Stimulated activated CD4-positive, alpha-beta T cell treated with anti-CD3 and anti-CD28 coated beads, Interleukin-4, amount 100 ng/mL, for 48 hours (primary cell): ENCODE results near the gene HSPBAP1.
"Not testable (repeated sequence)": the region's sequence is repeated elsewhere in the genome, so short reads cannot be mapped to it uniquely, and the experiment has no call there.

ENCODE experiments used
- DNase-seq, 2 donors: peaks; one replicate each; pipeline ENCODE4 v3.0.0-alpha.2; 2020; ENCODE audit warnings: low read depth in 2 of 2

HSPBAP1 gene

GRCh38 chr3:122739172-122739571 lies 54.5 kb downstream of the HSPBAP1 start:
- no peak for DNase-seq

- DNase-seq, result not testable (repeated sequence)
These were observed 60.7 kb downstream of the HSPBAP1 start for GRCh38 chr3:122732682-122733525.

GRCh38 chr3:122730240-122730639 lies 63.4 kb downstream of the HSPBAP1 start:
- no peak for DNase-seq

- DNase-seq, result no peak
These were observed 64.7 kb downstream of the HSPBAP1 start for GRCh38 chr3:122728756-122729514.

- DNase-seq, result no peak
These were observed 65.4 kb downstream of the HSPBAP1 start for GRCh38 chr3:122728186-122728585.

GRCh38 chr3:122727766-122728165 lies 65.9 kb downstream of the HSPBAP1 start:
- DNase-seq, result no peak

GRCh38 chr3:122727294-122727693 lies 66.3 kb downstream of the HSPBAP1 start:
- DNase-seq, result no peak

- no peak for DNase-seq
These were observed 68.5 kb downstream of the HSPBAP1 start for GRCh38 chr3:122725106-122725505.

GRCh38 chr3:122719273-122719921 lies 74.2 kb downstream of the HSPBAP1 start:
- DNase-seq, result no peak

- no peak for DNase-seq
These were observed 77.0 kb downstream of the HSPBAP1 start for GRCh38 chr3:122716667-122717066.

- DNase-seq, result no peak
These were observed 79.4 kb downstream of the HSPBAP1 start for GRCh38 chr3:122714273-122714672.

GRCh38 chr3:122710616-122711251 lies 82.9 kb downstream of the HSPBAP1 start:
- not testable (repeated sequence) for DNase-seq

- DNase-seq, result no peak
These were observed 88.3 kb downstream of the HSPBAP1 start for GRCh38 chr3:122705379-122705778.

- no peak for DNase-seq
These were observed 93.4 kb downstream of the HSPBAP1 start for GRCh38 chr3:122700193-122700592.

- no peak for DNase-seq
These were observed 95.5 kb downstream of the HSPBAP1 start for GRCh38 chr3:122697952-122698620.

- DNase-seq, result no peak
These were observed 97.6 kb downstream of the HSPBAP1 start for GRCh38 chr3:122695927-122696561.

GRCh38 chr3:122694966-122695365 lies 98.7 kb downstream of the HSPBAP1 start:
- no peak for DNase-seq

- DNase-seq, result no peak
These were observed 101.0 kb downstream of the HSPBAP1 start for GRCh38 chr3:122692674-122693073.

- no peak for DNase-seq
These were observed 102.4 kb downstream of the HSPBAP1 start for GRCh38 chr3:122691195-122691594.

- DNase-seq, result no peak
These were observed 103.5 kb downstream of the HSPBAP1 start for GRCh38 chr3:122690096-122690495.
